ENCODE data around the gene RAD51C.
"Not testable (repeated sequence)": the region's sequence is repeated elsewhere in the genome, so short reads cannot be mapped to it uniquely, and the experiment has no call there.

RAD51C gene

GRCh38 chr17:58684003-58684402, 8.4 kb upstream of the RAD51C start:
- 83 to 92% methylated on average over 6 of the region's 10 CpGs for WGBS, 2 experiments (ENCODE audit: insufficient coverage in 2 of 2)
- Histone ChIP-seq H3K27ac (ENCODE audit: low read depth, low read length, severe bottlenecking) (no peak overlapping the region), H3K36me3 (ENCODE audit: control insufficient read depth, insufficient read depth, low read length) (no peaks in the 10 kb centered on the region)

GRCh38 chr17:58684462-58684861, 7.9 kb upstream of the RAD51C start:
- not testable (repeated sequence) for H3K27ac ChIP-seq (ENCODE audit: low read depth, low read length, severe bottlenecking); H3K4me3 ChIP-seq (ENCODE audit: extremely low read depth, insufficient read depth, low read length, poor library complexity, severe bottlenecking); H3K36me3 ChIP-seq (ENCODE audit: control insufficient read depth, insufficient read depth, low read length); H3K4me1 ChIP-seq (ENCODE audit: control insufficient read depth, insufficient read depth, low read length, poor library complexity, severe bottlenecking); H3K9me3 ChIP-seq (ENCODE audit: control insufficient read depth, low read length)
- WGBS, 2 experiments (ENCODE audit: insufficient coverage in 2 of 2) = 82 to 83% methylated on average over 1 to 4 of the region's 6 CpGs

More at GRCh38 chr17:58684003-58684402, 8.4 kb upstream of the RAD51C start:
- no peak overlapping the region for H3K4me3 ChIP-seq (ENCODE audit: extremely low read depth, insufficient read depth, low read length, poor library complexity, severe bottlenecking)
- no peaks in the 10 kb centered on the region for H3K9me3 ChIP-seq (ENCODE audit: control insufficient read depth, low read length)
- H3K4me1 ChIP-seq (ENCODE audit: control insufficient read depth, insufficient read depth, low read length, poor library complexity, severe bottlenecking) = no peaks in the 10 kb centered on the region

- no peak overlapping the region for H3K4me3 ChIP-seq (ENCODE audit: extremely low read depth, insufficient read depth, low read length, poor library complexity, severe bottlenecking)
- H3K4me1 ChIP-seq (ENCODE audit: control insufficient read depth, insufficient read depth, low read length, poor library complexity, severe bottlenecking) = no peaks in the 10 kb centered on the region
- H3K9me3 ChIP-seq (ENCODE audit: control insufficient read depth, low read length) = no peaks in the 10 kb centered on the region
- 79 to 93% methylated on average over 3 to 4 of the region's 4 CpGs for whole genome bisulfite sequencing, 2 experiments (ENCODE audit: insufficient coverage in 2 of 2)
- H3K27ac ChIP-seq (ENCODE audit: low read depth, low read length, severe bottlenecking) = no peak overlapping the region
- no peaks in the 10 kb centered on the region for H3K36me3 ChIP-seq (ENCODE audit: control insufficient read depth, insufficient read depth, low read length)
These were observed 5.4 kb upstream of the RAD51C start for GRCh38 chr17:58686980-58687379.

GRCh38 chr17:58688521-58688920, 3.9 kb upstream of the RAD51C start:
- no peak overlapping the region for H3K27ac ChIP-seq (ENCODE audit: low read depth, low read length, severe bottlenecking)
- no peaks in the 10 kb centered on the region for H3K9me3 ChIP-seq (ENCODE audit: control insufficient read depth, low read length)
- no peaks in the 10 kb centered on the region for H3K36me3 ChIP-seq (ENCODE audit: control insufficient read depth, insufficient read depth, low read length)
- no peaks in the 10 kb centered on the region for H3K4me1 ChIP-seq (ENCODE audit: control insufficient read depth, insufficient read depth, low read length, poor library complexity, severe bottlenecking)
- WGBS, 2 experiments (ENCODE audit: insufficient coverage in 2 of 2) = 100% methylated on average over 1 of the region's 2 CpGs; no CpG with 5 or more reads in 1 of the 2 experiments
- H3K4me3 ChIP-seq (ENCODE audit: extremely low read depth, insufficient read depth, low read length, poor library complexity, severe bottlenecking) = no peak overlapping the region

GRCh38 chr17:58690033-58690432, 2.4 kb upstream of the RAD51C start:
- H3K4me3 ChIP-seq (ENCODE audit: extremely low read depth, insufficient read depth, low read length, poor library complexity, severe bottlenecking); H3K36me3 ChIP-seq (ENCODE audit: control insufficient read depth, insufficient read depth, low read length); H3K27ac ChIP-seq (ENCODE audit: low read depth, low read length, severe bottlenecking); H3K4me1 ChIP-seq (ENCODE audit: control insufficient read depth, insufficient read depth, low read length, poor library complexity, severe bottlenecking); H3K9me3 ChIP-seq (ENCODE audit: control insufficient read depth, low read length): not testable (repeated sequence)
- WGBS, 2 experiments (ENCODE audit: insufficient coverage in 2 of 2) = 89 to 98% methylated on average over 1 to 5 of the region's 7 CpGs

- Histone ChIP-seq H3K9me3 (ENCODE audit: control insufficient read depth, low read length) (no peaks in the 10 kb centered on the region), H3K27ac (ENCODE audit: low read depth, low read length, severe bottlenecking) (no peak within 1 kb of the TSS), H3K36me3 (ENCODE audit: control insufficient read depth, insufficient read depth, low read length) (no peaks in the 10 kb centered on the region), H3K4me3 (ENCODE audit: extremely low read depth, insufficient read depth, low read length, poor library complexity, severe bottlenecking) (peak within 1 kb of the TSS; percentile 49), H3K4me1 (ENCODE audit: control insufficient read depth, insufficient read depth, low read length, poor library complexity, severe bottlenecking) (no peaks in the 10 kb centered on the region)
- WGBS, 2 experiments (ENCODE audit: insufficient coverage in 2 of 2) = 86 to 95% methylated on average over 10 to 15 of the region's 19 CpGs
These were observed 632 bp upstream of the RAD51C start, which contains the start of gene TEX14 for GRCh38 chr17:58691701-58692238. TEX14 (minus strand) TSS chr17:58692045; CDS start chr17:58652001, 40,044 bp downstream.

GRCh38 chr17:58693208-58693607, 806 bp downstream of the RAD51C start:
- Histone ChIP-seq H3K9me3 (ENCODE audit: control insufficient read depth, low read length) (no peaks in the 10 kb centered on the region), H3K4me1 (ENCODE audit: control insufficient read depth, insufficient read depth, low read length, poor library complexity, severe bottlenecking) (no peaks in the 10 kb centered on the region), H3K27ac (ENCODE audit: low read depth, low read length, severe bottlenecking) (no peak overlapping the region), H3K4me3 (ENCODE audit: extremely low read depth, insufficient read depth, low read length, poor library complexity, severe bottlenecking) (peak overlapping the region; percentile 49), H3K36me3 (ENCODE audit: control insufficient read depth, insufficient read depth, low read length) (no peaks in the 10 kb centered on the region)
- WGBS, 2 experiments (ENCODE audit: insufficient coverage in 2 of 2) = 90 to 100% methylated on average over 3 to 6 of the region's 8 CpGs

- H3K4me3 ChIP-seq (ENCODE audit: extremely low read depth, insufficient read depth, low read length, poor library complexity, severe bottlenecking) = no peak overlapping the region
- no peaks in the 10 kb centered on the region for H3K36me3 ChIP-seq (ENCODE audit: control insufficient read depth, insufficient read depth, low read length)
- H3K9me3 ChIP-seq (ENCODE audit: control insufficient read depth, low read length) = no peaks in the 10 kb centered on the region
- no peak overlapping the region for H3K27ac ChIP-seq (ENCODE audit: low read depth, low read length, severe bottlenecking)
- WGBS, 2 experiments (ENCODE audit: insufficient coverage in 2 of 2) = 91 to 100% methylated on average over 1 of the region's 2 CpGs
- H3K4me1 ChIP-seq (ENCODE audit: control insufficient read depth, insufficient read depth, low read length, poor library complexity, severe bottlenecking) = no peaks in the 10 kb centered on the region
These were observed 1.3 kb downstream of the RAD51C start for GRCh38 chr17:58693751-58694150.

- no peak overlapping the region for H3K27ac ChIP-seq (ENCODE audit: low read depth, low read length, severe bottlenecking)
These were observed 1.9 kb downstream of the RAD51C start for GRCh38 chr17:58694302-58694701.

GRCh38 chr17:58694826-58695225, 2.4 kb downstream of the RAD51C start:
- H3K4me3 ChIP-seq (ENCODE audit: extremely low read depth, insufficient read depth, low read length, poor library complexity, severe bottlenecking) = no peak overlapping the region
- WGBS, 2 experiments (ENCODE audit: insufficient coverage in 2 of 2) = no CpG with 5 or more reads among the region's 1 CpG
- H3K27ac ChIP-seq (ENCODE audit: low read depth, low read length, severe bottlenecking) = no peak overlapping the region
- H3K4me1 ChIP-seq (ENCODE audit: control insufficient read depth, insufficient read depth, low read length, poor library complexity, severe bottlenecking) = no peaks in the 10 kb centered on the region
- H3K9me3 ChIP-seq (ENCODE audit: control insufficient read depth, low read length) = peaks cover 5% of the 10 kb centered on the region
- H3K36me3 ChIP-seq (ENCODE audit: control insufficient read depth, insufficient read depth, low read length) = peaks cover 7% of the 10 kb centered on the region

More at GRCh38 chr17:58694302-58694701, 1.9 kb downstream of the RAD51C start:
- no peak overlapping the region for H3K4me3 ChIP-seq (ENCODE audit: extremely low read depth, insufficient read depth, low read length, poor library complexity, severe bottlenecking)
- peaks cover 2% of the 10 kb centered on the region for H3K36me3 ChIP-seq (ENCODE audit: control insufficient read depth, insufficient read depth, low read length)
- WGBS, 2 experiments (ENCODE audit: insufficient coverage in 2 of 2) = 89 to 98% methylated on average over 3 to 5 of the region's 8 CpGs
- H3K9me3 ChIP-seq (ENCODE audit: control insufficient read depth, low read length) = peaks cover under 1% of the 10 kb centered on the region
- no peaks in the 10 kb centered on the region for H3K4me1 ChIP-seq (ENCODE audit: control insufficient read depth, insufficient read depth, low read length, poor library complexity, severe bottlenecking)

GRCh38 chr17:58699771-58700170, 7.4 kb downstream of the RAD51C start:
- peaks cover 21% of the 10 kb centered on the region for H3K36me3 ChIP-seq (ENCODE audit: control insufficient read depth, insufficient read depth, low read length)
- WGBS, 2 experiments (ENCODE audit: insufficient coverage in 2 of 2) = 86 to 95% methylated on average over 8 to 11 of the region's 11 CpGs
- no peak overlapping the region for H3K27ac ChIP-seq (ENCODE audit: low read depth, low read length, severe bottlenecking)
- H3K4me1 ChIP-seq (ENCODE audit: control insufficient read depth, insufficient read depth, low read length, poor library complexity, severe bottlenecking) = peaks cover 3% of the 10 kb centered on the region
- H3K4me3 ChIP-seq (ENCODE audit: extremely low read depth, insufficient read depth, low read length, poor library complexity, severe bottlenecking) = no peak overlapping the region
- peaks cover 5% of the 10 kb centered on the region for H3K9me3 ChIP-seq (ENCODE audit: control insufficient read depth, low read length)

Data from mesodermal cell (in vitro differentiated cells).